GM12891 (cell line): Measurements from ENCODE around the gene TTC7B.

Experiments used
- POLR2A ChIP-seq: IDR thresholded peaks from 2 replicates; pipeline ENCODE4 v1.6.1; 2011; ENCODE audit warnings: low read depth, low read length, control low read depth
- POLR2AphosphoS5 ChIP-seq: IDR thresholded peaks from 2 replicates; pipeline ENCODE4 v1.6.1; 2011; ENCODE audit warnings: low read depth, low read length, control low read depth

GRCh38 chr14:90541076-90541634 is 275.1 kb downstream of the TTC7B start:
- TF ChIP-seq POLR2A = no peak
- TF ChIP-seq POLR2AphosphoS5 = no peak
